Stimulated activated memory B cell treated with anti-CD40 and anti-IgM and Interleukin-4, amounts not matched to agents 10 μg/mL and 1 μg/mL and 100 μg/mL, for 72 hours (primary cell): ENCODE results near the gene ANTKMT.
"Not testable (repeated sequence)": the region's sequence is repeated elsewhere in the genome, so short reads cannot be mapped to it uniquely, and the experiment has no call there.

Experiments
- ATAC-seq: fragments of 150-1000 bp; cut with Tn5 transposase; 2 replicates; pipeline ENCODE4 v1.10.0; 2021
- H3K27ac Mint-ChIP-seq: one replicate; pipeline ENCODE4 v1.8.0; 2022; ENCODE audit warnings: mild to moderate bottlenecking, mixed read lengths
- H3K27me3 Mint-ChIP-seq: one replicate; pipeline ENCODE4 v1.8.0; 2022; ENCODE audit warnings: mixed read lengths
- H3K36me3 Mint-ChIP-seq: one replicate; pipeline ENCODE4 v1.8.0; 2022; ENCODE audit warnings: mixed read lengths
- H3K4me1 Mint-ChIP-seq: one replicate; pipeline ENCODE4 v1.8.0; 2022; ENCODE audit warnings: mixed read lengths
- H3K4me3 Mint-ChIP-seq: one replicate; pipeline ENCODE4 v1.8.0; 2022; ENCODE audit warnings: mild to moderate bottlenecking, moderate library complexity, mixed read lengths
- H3K9me3 Mint-ChIP-seq: one replicate; pipeline ENCODE4 v1.8.0; 2022; ENCODE audit warnings: mixed read lengths

Gene ANTKMT

DNA sequence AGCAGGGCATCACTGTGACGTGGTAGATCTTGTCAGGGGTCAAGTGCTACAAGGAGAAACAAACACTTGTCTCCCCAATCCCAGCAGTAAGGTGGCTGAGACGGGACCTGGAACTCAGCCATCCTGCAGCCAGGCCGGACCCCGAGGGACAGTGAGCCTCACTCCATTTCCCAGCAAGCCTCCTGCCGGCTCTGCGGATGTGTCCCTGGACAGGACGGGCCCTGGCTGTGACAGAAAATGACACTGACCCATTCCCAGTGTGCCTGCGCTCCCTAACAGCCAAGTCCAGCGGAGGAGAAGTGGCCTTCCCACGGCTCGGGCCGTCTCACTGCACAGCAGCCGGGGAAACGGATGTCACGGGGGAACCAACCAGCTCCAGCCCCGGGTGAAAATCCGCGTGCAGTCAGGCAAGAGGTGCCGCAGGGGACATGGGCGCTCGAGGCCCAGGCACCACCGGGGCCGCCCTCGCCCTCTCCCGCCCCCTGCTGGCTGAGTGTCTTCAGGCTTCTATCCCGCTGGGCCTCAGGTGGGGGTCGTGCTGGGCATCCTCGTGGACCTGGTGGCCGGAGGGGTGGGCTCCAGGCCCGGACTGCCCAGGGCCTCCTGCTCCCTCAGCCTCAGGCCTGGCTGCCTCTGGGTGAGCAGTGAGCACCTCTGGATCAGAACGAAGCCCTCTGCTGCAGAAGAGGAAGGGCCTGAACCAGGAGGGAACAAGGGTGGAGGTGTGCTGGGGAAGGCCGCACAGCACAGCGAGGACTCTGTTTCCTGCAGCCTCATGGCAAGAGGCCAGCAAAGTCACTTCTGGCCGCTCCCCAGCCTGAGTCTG, 12.6 kb downstream of the ANTKMT start:
- H3K9me3 Mint-ChIP-seq = no peaks in the 10 kb centered on the region
- H3K4me3 Mint-ChIP-seq = no peak overlapping the region
- no peak for ATAC-seq
- peaks cover 25% of the 10 kb centered on the region for H3K36me3 Mint-ChIP-seq
- no peaks in the 10 kb centered on the region for H3K27me3 Mint-ChIP-seq
- peaks cover 30% of the 10 kb centered on the region for H3K4me1 Mint-ChIP-seq
- H3K27ac Mint-ChIP-seq = no peak overlapping the region

DNA sequence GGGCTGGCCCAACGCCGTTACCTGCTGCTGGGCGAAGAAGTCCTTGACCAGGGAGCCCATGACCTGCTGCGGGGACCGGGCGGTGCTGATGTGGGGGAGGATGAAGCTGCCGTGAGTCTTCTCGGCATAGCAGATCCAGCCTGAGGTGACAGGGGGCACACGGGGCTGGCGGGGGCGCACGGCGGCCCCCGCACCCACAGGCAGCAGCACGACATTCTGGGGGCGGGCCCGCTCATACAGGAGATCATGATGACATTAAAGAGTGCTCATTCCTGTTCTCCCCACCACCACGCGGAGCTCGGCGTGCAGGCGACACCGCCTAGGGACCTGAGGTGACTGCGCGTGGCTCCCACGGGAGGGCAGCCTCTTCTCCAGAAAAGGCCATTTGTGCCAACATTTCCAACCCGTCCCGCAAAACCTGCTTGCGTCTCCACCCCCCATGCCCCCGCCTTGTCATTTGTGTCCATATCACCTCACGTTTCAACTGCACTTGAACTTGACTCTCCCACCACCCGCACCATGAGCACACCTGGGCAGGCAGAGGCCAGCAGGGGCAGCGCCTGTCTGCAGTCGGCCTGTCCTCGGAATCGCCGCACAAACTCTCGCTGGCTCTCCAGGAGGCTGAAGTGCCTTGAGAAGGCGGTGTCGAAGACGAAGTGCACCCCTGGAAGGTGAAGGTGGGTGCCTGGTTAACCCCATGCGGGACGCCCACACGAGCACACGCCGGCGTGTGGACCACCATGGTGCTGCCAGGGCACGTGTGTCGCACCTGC, 13.4 kb downstream of the ANTKMT start:
- Mint-ChIP-seq H3K36me3 (peaks cover 25% of the 10 kb centered on the region), H3K4me1 (peaks cover 37% of the 10 kb centered on the region), H3K9me3 (no peaks in the 10 kb centered on the region), H3K4me3 (no peak overlapping the region), H3K27ac (no peak overlapping the region), H3K27me3 (no peaks in the 10 kb centered on the region)
- ATAC-seq = no peak

DNA sequence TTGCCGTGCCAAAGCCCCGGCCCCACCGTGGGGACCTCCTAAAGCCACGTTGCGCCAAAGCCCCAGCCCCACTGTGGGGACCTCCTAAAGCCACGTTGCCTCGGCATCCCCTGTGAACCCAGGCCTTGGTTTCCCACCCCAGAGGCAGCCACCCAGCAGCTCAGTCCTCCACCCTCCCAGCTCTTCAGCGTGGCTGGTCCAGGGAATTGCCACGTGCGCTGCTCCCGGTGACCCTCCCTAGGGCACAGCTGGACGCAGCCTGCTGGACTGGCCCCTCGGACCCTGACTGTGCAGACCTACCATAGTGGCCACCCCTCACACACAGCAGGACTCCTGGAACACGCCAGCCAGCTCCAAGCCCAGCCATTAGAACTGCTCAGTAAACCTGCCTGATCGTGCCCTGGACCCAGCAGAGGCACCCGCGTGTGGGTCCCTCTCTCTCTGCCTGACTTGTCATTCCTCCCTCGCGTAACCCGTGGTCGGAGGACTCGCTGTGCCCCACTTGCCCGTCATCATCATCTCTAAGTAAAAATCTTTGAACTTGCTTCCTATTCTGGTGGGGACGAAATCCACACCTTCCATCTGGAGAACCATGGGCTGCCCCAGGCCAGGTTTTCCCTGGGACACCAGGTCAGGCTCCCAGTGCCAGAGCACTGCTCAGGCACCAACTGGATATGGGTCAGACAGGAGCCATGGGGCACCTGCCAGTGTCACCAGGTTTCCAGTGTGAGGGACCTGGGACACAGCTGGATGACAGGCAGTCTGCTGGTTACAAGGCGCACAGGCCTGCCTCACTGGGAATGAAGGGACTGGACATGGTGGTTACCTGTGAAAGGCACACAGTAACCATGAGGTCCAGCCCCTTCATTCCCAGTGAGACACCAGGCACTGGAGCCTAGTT, 14.3 kb downstream of the ANTKMT start:
- Mint-ChIP-seq H3K27ac (peak overlapping the region; percentile 80), H3K9me3 (no peaks in the 10 kb centered on the region), H3K4me1 (peaks cover 45% of the 10 kb centered on the region), H3K36me3 (peaks cover 25% of the 10 kb centered on the region), H3K27me3 (no peaks in the 10 kb centered on the region), H3K4me3 (no peak overlapping the region)
- ATAC-seq = no peak

DNA sequence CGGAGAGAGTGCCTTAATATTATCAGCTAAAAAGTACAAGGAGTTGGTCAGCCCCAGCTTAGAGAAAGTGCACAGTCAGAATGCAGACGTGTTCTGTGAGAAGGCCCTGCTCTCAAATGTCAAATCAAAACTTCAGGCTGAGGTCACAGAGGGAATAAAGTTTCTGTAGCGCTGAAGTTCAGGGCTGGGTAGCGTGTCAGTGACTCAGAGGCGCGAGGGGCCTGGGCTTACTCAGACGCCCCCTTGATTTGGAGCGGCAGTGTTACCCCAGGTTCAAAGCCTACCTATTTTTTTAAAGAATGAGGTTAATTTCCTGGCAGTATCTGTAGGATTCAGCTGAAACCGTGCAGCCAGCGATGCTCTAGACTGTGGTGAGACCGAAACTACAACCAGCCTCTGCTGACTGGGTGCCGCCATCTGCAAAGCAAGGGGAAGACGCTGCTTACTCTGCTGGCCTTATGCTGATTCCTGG, 15.1 kb downstream of the ANTKMT start:
- peaks cover 46% of the 10 kb centered on the region for H3K4me1 Mint-ChIP-seq
- ATAC-seq = peak; percentile 59

DNA sequence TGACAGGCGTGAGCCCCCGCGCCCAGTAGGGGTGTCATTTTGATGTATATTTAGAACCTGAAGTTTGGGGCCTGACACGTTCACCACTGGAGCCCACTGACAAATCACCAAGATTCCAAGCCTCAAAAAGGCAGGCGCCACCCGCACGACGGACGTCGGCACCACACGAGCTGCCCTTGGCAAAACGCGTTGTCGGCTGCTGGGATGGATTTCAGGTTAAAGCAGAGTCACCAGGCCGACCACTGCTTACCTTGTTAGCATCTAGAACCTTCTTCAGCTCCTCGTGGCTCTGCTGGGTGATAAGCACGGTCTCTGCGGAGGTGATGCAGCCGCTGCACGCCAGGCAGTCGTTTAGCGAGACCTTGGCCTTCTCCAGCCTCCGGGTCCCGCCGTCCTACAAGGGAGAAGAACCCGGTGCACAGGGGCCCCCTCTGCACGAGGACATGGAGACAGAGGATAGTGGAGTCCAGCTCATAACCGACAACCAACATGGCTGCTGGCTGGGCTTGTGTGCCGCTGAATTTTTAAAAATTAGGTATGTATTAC, 16.1 kb downstream of the ANTKMT start:
- peaks cover 25% of the 10 kb centered on the region for H3K36me3 Mint-ChIP-seq
- no peaks in the 10 kb centered on the region for H3K9me3 Mint-ChIP-seq
- peaks cover 46% of the 10 kb centered on the region for H3K4me1 Mint-ChIP-seq
- H3K4me3 Mint-ChIP-seq = no peak overlapping the region
- ATAC-seq = no peak
- H3K27ac Mint-ChIP-seq = peak overlapping the region; percentile 88
- H3K27me3 Mint-ChIP-seq = no peaks in the 10 kb centered on the region

More for the DNA sequence above, 15.1 kb downstream of the ANTKMT start:
- H3K27me3 Mint-ChIP-seq = no peaks in the 10 kb centered on the region
- H3K36me3 Mint-ChIP-seq = peaks cover 25% of the 10 kb centered on the region
- no peaks in the 10 kb centered on the region for H3K9me3 Mint-ChIP-seq
- peak overlapping the region; percentile 62 for H3K4me3 Mint-ChIP-seq
- peak overlapping the region; percentile 80 for H3K27ac Mint-ChIP-seq

DNA sequence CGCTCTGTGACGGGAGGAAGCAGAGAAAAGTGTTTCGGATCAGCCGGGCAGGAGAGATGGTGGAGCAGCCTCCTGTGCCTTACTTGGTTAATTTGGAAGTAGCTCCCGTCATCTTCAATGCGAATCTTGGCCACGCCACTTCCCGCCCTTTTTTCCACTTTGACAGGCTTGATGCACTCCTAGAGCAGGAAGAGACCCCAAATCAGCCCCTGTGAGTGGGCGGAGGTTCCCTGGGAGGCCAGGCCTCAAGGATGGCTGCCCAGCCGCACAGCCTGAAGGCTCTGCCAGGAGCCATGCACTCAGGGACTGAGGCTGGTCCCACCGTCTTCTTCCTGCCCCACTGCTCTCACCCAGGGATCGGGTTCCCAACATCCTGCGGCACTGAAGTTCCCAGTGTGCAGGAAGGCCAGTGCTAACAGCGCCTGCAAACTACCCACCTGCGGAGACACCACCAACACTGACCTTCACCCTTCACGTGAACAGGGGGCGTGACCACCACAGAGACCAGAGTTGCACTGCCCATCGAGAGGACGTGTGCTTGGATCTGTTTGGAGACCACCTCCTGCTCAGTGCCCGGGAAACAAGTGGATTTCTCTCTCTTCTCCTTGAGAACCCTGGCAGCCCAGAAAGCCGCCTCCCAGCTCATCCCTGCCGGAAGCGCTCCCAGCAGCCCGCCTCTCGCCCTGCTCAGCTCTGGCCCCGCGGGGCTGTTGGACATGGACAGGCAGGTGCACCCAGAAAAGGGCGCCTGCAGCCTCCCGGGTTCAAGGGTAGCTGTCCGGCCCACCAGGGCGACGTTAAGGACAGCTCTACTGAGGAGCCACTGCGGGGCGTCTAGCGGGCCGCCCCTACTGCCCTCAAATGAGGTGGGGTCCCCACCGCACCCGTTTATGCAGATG, 18.9 kb downstream of the ANTKMT start:
- Mint-ChIP-seq H3K4me1 (peaks cover 46% of the 10 kb centered on the region), H3K27me3 (no peaks in the 10 kb centered on the region), H3K4me3 (peak overlapping the region; percentile 83), H3K36me3 (peaks cover 14% of the 10 kb centered on the region), H3K27ac (peak overlapping the region; percentile 88), H3K9me3 (no peaks in the 10 kb centered on the region)
- ATAC-seq = no peak

DNA sequence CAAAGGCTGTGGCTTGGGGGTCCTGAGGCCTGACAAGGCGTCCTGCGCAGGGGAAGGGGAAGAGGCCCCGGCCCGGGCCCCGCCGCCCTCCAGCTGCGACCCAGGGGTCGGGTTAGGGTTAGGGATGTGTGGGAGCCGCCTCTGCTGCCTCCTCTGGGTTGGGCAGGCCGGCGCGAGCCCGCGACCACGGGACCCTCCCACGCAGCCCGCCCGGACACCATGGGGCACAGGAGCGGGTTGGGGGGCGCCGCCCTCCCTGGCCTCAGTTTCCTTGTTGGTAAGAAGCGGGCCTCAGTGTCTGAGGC, 19.5 kb downstream of the ANTKMT start:
- peaks cover 9% of the 10 kb centered on the region for H3K36me3 Mint-ChIP-seq
- H3K27ac Mint-ChIP-seq = peak overlapping the region; percentile 88
- H3K4me1 Mint-ChIP-seq = peaks cover 41% of the 10 kb centered on the region
- no peaks in the 10 kb centered on the region for H3K27me3 Mint-ChIP-seq
- H3K4me3 Mint-ChIP-seq = peak overlapping the region; percentile 83
- no peaks in the 10 kb centered on the region for H3K9me3 Mint-ChIP-seq
- peak; percentile 1 for ATAC-seq

DNA sequence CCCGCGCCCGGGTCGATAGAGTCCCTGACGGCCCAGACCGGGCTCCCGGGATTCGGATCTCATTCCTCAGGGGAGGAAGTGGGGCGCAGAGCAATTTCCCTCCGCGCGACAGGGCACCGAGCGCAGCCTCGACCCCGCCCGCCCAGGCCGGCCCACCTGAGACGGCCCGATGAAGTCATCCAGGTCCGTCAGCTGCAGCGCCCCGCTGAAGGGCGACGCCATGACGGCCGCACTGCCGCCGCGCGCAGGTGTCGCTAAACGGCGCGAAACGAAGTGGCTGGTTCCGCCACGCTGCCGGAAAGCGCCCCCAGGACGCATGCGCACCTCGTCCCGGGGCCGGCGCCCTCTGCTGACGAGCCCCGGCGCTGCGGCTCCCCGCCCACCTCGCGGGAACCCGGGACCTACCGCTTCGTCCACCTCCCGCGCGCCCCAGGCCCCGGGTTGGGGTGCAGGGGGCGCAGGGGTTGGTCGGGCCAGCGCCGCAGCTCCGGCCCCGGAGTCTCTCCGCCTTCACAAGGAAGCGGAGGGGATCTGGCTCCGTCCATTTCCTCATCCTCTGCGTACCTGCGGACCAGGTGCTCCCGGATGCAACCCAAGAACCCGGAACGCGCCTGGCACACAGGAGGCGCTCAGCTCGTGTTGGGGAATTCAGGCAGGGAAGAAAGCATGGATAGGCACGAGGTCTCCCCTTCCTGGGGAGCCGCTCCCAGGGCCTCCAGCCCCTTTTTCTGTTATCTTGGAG, 20.0 kb downstream of the ANTKMT start, which contains the start of gene CIAO3:
CIAO3 (minus strand) TSS at position 234 of the 742 bp plus-strand sequence; CDS start at position 222, 12 bp downstream.
- Mint-ChIP-seq H3K27me3 (no peaks in the 10 kb centered on the region), H3K27ac (peak within 1 kb of the TSS; percentile 88), H3K9me3 (no peaks in the 10 kb centered on the region), H3K4me3 (peak within 1 kb of the TSS; percentile 83), H3K36me3 (peaks cover 6% of the 10 kb centered on the region), H3K4me1 (peaks cover 36% of the 10 kb centered on the region)
- ATAC-seq = peak; percentile 90

DNA sequence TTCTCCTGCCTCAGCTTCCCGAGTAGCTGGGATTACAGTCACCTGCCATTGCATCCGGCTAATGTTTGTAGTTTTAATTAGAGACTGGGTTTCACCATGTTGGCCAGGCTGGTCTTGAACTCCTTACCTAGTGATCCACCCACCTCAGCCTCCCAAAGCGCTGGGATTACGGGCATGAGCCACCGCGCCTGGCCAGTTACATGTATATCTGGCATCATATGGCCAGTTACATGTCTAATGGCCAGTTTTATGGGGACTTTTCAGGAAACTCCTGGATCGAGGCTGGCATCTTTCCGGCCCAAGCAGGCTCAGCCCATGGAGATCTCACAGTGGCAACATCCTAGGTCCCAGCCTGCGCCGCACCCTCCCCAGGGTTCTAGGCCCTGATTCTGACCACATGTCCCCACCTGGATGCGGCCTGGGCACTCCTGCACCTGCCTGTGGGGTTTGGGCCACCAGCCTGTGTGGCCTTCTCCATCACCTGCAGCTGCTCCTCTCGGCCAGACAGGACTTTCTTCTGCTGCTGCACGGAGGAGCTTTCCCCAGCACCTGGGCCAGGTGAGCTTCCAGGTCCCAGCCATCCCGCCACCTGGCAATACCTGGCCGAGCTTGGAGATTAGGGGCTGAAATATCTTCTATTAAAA, 21.2 kb downstream of the ANTKMT start:
- H3K4me3 Mint-ChIP-seq = peak overlapping the region; percentile 75
- H3K9me3 Mint-ChIP-seq = no peaks in the 10 kb centered on the region
- H3K4me1 Mint-ChIP-seq = peaks cover 28% of the 10 kb centered on the region
- H3K27me3 Mint-ChIP-seq = no peaks in the 10 kb centered on the region
- H3K27ac Mint-ChIP-seq = peak overlapping the region; percentile 88
- H3K36me3 Mint-ChIP-seq = no peaks in the 10 kb centered on the region
- ATAC-seq = no peak

DNA sequence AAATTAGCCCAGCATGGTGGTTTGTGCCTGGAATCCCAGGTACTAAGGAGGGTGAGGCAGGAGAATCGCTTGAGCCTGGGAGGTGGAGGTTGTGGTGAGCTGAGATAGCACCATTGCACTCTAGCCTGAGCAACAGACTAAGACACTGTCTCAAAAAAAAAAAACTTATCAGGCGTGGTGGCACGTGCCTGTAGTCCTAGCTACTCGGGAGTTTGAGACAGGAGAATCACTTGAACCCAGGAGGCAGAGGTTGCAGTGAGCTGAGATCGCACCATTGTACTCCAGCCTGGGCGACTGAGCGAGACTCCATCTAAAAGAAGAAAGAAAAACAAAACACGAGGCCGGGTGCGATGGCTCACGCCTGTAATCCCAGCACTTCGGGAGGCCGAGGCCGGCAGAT, 21.9 kb downstream of the ANTKMT start:
- not testable (repeated sequence) for H3K27ac Mint-ChIP-seq, H3K4me3 Mint-ChIP-seq, H3K36me3 Mint-ChIP-seq, H3K27me3 Mint-ChIP-seq, ATAC-seq, H3K9me3 Mint-ChIP-seq
- peaks cover 20% of the 10 kb centered on the region for H3K4me1 Mint-ChIP-seq

DNA sequence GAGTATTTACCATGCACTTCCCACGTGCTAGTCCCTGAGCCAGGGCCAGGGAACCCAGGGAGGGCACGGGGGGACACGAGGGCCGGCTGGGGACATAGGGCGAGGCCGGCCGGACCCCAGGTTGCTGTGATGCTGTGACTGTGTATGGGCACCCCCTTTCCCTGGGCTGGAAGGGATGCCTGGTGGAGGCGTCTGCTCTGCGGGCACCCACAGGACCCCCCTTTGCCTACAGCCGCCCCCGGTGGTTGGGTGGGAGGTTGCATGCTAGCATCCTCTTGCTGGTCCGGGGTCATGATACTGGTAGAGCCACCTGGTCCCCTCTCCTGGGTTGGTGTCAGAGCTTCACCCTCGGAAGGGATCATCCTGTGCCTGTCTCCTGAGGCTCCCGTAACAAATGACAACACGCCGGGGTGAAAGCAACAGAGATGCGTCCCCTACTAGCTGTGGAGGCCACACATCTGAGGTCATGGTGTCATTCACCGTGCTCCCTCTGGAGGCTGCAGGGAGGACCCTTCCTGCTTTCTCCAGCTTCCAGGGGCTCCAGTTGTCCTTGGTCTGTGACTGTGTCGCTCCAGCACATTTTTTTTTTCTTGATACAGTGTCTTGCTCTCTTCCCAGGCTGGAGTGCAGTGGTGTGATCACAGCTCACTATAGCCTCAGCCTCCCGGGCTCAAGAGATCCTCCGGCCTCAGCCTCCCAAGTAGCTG, 23.0 kb downstream of the ANTKMT start:
- no peaks in the 10 kb centered on the region for H3K27me3 Mint-ChIP-seq
- no peak overlapping the region for H3K4me3 Mint-ChIP-seq
- H3K36me3 Mint-ChIP-seq = no peaks in the 10 kb centered on the region
- no peaks in the 10 kb centered on the region for H3K9me3 Mint-ChIP-seq
- H3K4me1 Mint-ChIP-seq = peaks cover 13% of the 10 kb centered on the region
- H3K27ac Mint-ChIP-seq = no peak overlapping the region
- no peak for ATAC-seq

DNA sequence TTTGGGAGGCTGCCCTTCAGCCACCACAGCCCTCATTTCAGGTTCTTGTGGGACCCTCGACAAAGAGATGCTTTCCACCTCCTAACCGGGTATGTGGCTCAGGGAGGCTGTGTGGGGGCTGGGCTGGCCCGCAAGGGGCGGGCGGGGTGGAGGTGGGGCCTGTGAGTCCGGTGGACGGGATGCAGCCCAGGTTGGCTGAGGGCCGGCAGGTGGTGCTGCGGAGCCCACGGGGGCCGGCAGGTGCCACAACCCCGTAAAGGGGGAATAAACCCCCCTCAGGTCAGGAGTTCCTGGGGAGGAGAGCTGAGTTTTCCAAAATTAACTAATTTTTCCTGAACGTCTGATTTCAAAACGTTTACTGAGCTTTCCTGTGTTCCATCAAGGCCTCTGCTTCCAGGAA, 24.8 kb downstream of the ANTKMT start:
- ATAC-seq = no peak

More for the DNA sequence above, 24.8 kb downstream of the ANTKMT start:
- H3K36me3 Mint-ChIP-seq = no peaks in the 10 kb centered on the region
- H3K9me3 Mint-ChIP-seq = no peaks in the 10 kb centered on the region
- H3K27ac Mint-ChIP-seq = no peak overlapping the region
- no peaks in the 10 kb centered on the region for H3K4me1 Mint-ChIP-seq
- H3K4me3 Mint-ChIP-seq = no peak overlapping the region
- no peaks in the 10 kb centered on the region for H3K27me3 Mint-ChIP-seq
